Neural cell (in vitro differentiated cells): ENCODE data around the gene ERI2. TPM values are rescaled to one million over a fixed set of nuclear protein-coding genes. Genes with fewer than 3 reads are reported as not detected.

Source experiments
- H2AFZ ChIP-seq: fragments of 200-600, 300-800 bp; sonication (generic), shearing (Covaris generic); 2 replicates; pipeline ENCODE4 v1.6.0; 2014; ENCODE audit warnings: low read depth, mild to moderate bottlenecking, antibody characterized with exemption, low read length, moderate library complexity
- H3F3A ChIP-seq: fragments of 200-600 bp; shearing (Covaris generic); 2 replicates; pipeline ENCODE4 v1.6.1; 2016; ENCODE audit warnings: mild to moderate bottlenecking, moderate library complexity, mixed read lengths, antibody characterized with exemption, low read length; ENCODE audit not compliant: insufficient read depth, poor library complexity, severe bottlenecking
- H3K27ac ChIP-seq: fragments of 200-600, 300-800 bp; sonication (generic), shearing (Covaris generic); 2 replicates; pipeline ENCODE4 v1.5.1; 2014; ENCODE audit warnings: mild to moderate bottlenecking, low read length, moderate library complexity
- H3K27me3 ChIP-seq: fragments of 300-800, 200-600 bp; sonication (generic), shearing (Covaris generic); 2 replicates; pipeline ENCODE4 v1.6.0; 2014; ENCODE audit warnings: mild to moderate bottlenecking, low read depth, low read length, moderate library complexity; ENCODE audit not compliant: insufficient read depth
- H3K36me3 ChIP-seq: fragments of 300-800, 200-600 bp; sonication (generic), shearing (Covaris generic); 2 replicates; pipeline ENCODE4 v1.5.1; 2014; ENCODE audit warnings: mild to moderate bottlenecking, antibody characterized with exemption, low read length, moderate library complexity; ENCODE audit not compliant: insufficient read depth
- H3K4me2 ChIP-seq: fragments of 300-800, 200-600 bp; sonication (generic), shearing (Covaris generic); 2 replicates; pipeline ENCODE4 v1.6.0; 2014; ENCODE audit warnings: mild to moderate bottlenecking, low read length
- H3K4me3 ChIP-seq: fragments of 300-800, 200-600 bp; sonication (generic), shearing (Covaris generic); 2 replicates; pipeline ENCODE4 v1.5.1; 2014; ENCODE audit warnings: mild to moderate bottlenecking, low read length, moderate library complexity
- H3K79me2 ChIP-seq: fragments of 200-600 bp; shearing (Covaris generic); replicated peaks from 2 replicates; pipeline ENCODE4 v1.6.0; 2014; ENCODE audit warnings: mild to moderate bottlenecking, low read length, moderate library complexity; ENCODE audit not compliant: insufficient read depth
- H3K9ac ChIP-seq: fragments of 300-800, 200-600 bp; sonication (generic), shearing (Covaris generic); 2 replicates; pipeline ENCODE4 v1.6.1; 2016; ENCODE audit warnings: mild to moderate bottlenecking, low read length, mixed read lengths
- H3K9me2 ChIP-seq: fragments of 200-600 bp; shearing (Covaris generic); 2 replicates; pipeline ENCODE4 v1.6.1; 2016; ENCODE audit warnings: mild to moderate bottlenecking, low read length, mixed read lengths; ENCODE audit not compliant: insufficient read depth
- H3K9me3 ChIP-seq: fragments of 200-600, 300-800 bp; sonication (generic), shearing (Covaris generic); 2 replicates; pipeline ENCODE4 v1.6.1; 2016; ENCODE audit warnings: mild to moderate bottlenecking, mixed run types, low read length, moderate library complexity, mixed read lengths
- H4K20me1 ChIP-seq: fragments of 200-600 bp; shearing (Covaris generic); 2 replicates; pipeline ENCODE4 v1.6.1; 2016; ENCODE audit warnings: mild to moderate bottlenecking, mixed run types; ENCODE audit not compliant: insufficient read depth
- EP300 ChIP-seq: fragments of 450-650 bp; conservative IDR thresholded peaks from 2 replicates; pipeline ENCODE4 v1.6.1; 2014; ENCODE audit warnings: antibody characterized with exemption, mild to moderate bottlenecking, moderate library complexity; ENCODE audit not compliant: poor library complexity, severe bottlenecking
- EZH2 ChIP-seq: fragments of 200-600, 300-800 bp; shearing (Covaris generic), sonication (generic); IDR thresholded peaks from 2 replicates; pipeline ENCODE4 v1.6.1; 2014; ENCODE audit warnings: antibody characterized with exemption, low read length, borderline replicate concordance, mild to moderate bottlenecking; ENCODE audit not compliant: insufficient read depth, poor library complexity, severe bottlenecking
- MXI1 ChIP-seq: fragments of 450-650 bp; conservative IDR thresholded peaks from 2 replicates; pipeline ENCODE4 v1.6.1; 2014; ENCODE audit warnings: antibody characterized with exemption, mild to moderate bottlenecking; ENCODE audit not compliant: poor library complexity, severe bottlenecking
- POLR2AphosphoS5 ChIP-seq: IDR thresholded peaks from 2 replicates; pipeline ENCODE4 v1.6.1; 2012
- RAD21 ChIP-seq: fragments of 450-650 bp; conservative IDR thresholded peaks from 2 replicates; pipeline ENCODE4 v1.6.1; 2014; ENCODE audit warnings: antibody characterized with exemption, mild to moderate bottlenecking, moderate library complexity
- SMC3 ChIP-seq: fragments of 450-650 bp; conservative IDR thresholded peaks from 2 replicates; pipeline ENCODE4 v1.6.1; 2014; ENCODE audit warnings: antibody characterized with exemption, mild to moderate bottlenecking, moderate library complexity; ENCODE audit not compliant: poor library complexity
- TAF1 ChIP-seq: IDR thresholded peaks from 2 replicates; pipeline ENCODE4 v1.6.1; 2012; ENCODE audit warnings: low read depth
- polyA plus RNA-seq: library from polyadenylated mRNA; depleted of rRNA; stranded (reverse); fragments of >200 nt; gene quantifications from 2 replicates; pipeline ENCODE4 v1.2.3, GENCODE V29; 2014
- TF ChIP-seq, protein P1 (sequence below): fragments of 450-650 bp; IDR thresholded peaks from 2 replicates; pipeline ENCODE4 v1.5.1; 2014; ENCODE audit warnings: antibody characterized with exemption, mild to moderate bottlenecking, moderate library complexity; ENCODE audit not compliant: poor library complexity, severe bottlenecking
- TF ChIP-seq, protein P2 (sequence below): IDR thresholded peaks from 2 replicates; pipeline ENCODE4 v1.6.1; 2012; ENCODE audit warnings: borderline replicate concordance

Gene ERI2
- polyA plus RNA-seq, 1 donor from 2014 or later: 46.9 TPM

DNA sequence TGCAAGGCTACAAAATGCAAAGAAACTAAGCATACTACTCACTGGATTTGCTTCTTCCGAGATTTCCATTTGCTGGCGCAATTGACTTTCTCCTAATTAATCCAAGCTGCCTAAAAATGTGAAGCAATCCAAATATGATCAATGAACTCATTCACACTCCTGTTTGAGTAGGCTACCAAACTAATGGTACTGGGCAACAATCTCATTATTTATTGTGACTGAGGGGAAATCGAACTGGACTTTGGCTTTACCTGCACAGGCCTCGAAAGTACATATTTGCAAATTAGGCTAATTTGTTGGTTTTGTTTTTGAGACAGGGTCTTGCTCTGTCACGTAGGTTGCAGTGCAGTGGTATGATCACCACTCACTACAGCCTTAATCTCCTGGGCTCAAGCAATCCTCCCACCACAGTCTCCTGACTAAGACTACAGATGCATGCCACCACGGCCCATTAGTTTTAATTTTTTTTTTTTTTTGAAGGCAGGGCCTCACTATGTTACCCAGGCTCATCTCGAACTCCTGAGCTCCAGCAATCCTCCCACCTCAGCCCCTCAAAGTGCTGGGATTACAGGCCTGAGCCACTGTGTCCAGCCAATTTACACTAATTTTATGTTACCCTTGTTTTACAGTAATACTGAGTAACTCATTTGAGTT, 2.6 kb downstream of the ERI2 start:
- Histone ChIP-seq H3K27me3 (no peaks in the 10 kb centered on the region), H3K27ac (no peak overlapping the region), H3K4me2 (no peak overlapping the region)

GRCh38 chr16:20803192-20803560, 3.1 kb downstream of the ERI2 start:
- no peaks in the 10 kb centered on the region for H4K20me1 ChIP-seq
- H3K9me2 ChIP-seq: no peaks in the 10 kb centered on the region
- H3K4me3 ChIP-seq: no peak overlapping the region
- no peaks in the 10 kb centered on the region for H3K79me2 ChIP-seq
- no peak overlapping the region for H3K27ac ChIP-seq
- H3K9me3 ChIP-seq: no peaks in the 10 kb centered on the region
- no peaks in the 10 kb centered on the region for H3F3A ChIP-seq
- H3K9ac ChIP-seq: no peak overlapping the region
- TF ChIP-seq EZH2 (no peak), SMC3 (no peak), POLR2AphosphoS5 (no peak), TAF1 (no peak)
- TF ChIP-seq, protein P1, sequence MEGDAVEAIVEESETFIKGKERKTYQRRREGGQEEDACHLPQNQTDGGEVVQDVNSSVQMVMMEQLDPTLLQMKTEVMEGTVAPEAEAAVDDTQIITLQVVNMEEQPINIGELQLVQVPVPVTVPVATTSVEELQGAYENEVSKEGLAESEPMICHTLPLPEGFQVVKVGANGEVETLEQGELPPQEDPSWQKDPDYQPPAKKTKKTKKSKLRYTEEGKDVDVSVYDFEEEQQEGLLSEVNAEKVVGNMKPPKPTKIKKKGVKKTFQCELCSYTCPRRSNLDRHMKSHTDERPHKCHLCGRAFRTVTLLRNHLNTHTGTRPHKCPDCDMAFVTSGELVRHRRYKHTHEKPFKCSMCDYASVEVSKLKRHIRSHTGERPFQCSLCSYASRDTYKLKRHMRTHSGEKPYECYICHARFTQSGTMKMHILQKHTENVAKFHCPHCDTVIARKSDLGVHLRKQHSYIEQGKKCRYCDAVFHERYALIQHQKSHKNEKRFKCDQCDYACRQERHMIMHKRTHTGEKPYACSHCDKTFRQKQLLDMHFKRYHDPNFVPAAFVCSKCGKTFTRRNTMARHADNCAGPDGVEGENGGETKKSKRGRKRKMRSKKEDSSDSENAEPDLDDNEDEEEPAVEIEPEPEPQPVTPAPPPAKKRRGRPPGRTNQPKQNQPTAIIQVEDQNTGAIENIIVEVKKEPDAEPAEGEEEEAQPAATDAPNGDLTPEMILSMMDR: no peak
- TF ChIP-seq, protein P2, sequence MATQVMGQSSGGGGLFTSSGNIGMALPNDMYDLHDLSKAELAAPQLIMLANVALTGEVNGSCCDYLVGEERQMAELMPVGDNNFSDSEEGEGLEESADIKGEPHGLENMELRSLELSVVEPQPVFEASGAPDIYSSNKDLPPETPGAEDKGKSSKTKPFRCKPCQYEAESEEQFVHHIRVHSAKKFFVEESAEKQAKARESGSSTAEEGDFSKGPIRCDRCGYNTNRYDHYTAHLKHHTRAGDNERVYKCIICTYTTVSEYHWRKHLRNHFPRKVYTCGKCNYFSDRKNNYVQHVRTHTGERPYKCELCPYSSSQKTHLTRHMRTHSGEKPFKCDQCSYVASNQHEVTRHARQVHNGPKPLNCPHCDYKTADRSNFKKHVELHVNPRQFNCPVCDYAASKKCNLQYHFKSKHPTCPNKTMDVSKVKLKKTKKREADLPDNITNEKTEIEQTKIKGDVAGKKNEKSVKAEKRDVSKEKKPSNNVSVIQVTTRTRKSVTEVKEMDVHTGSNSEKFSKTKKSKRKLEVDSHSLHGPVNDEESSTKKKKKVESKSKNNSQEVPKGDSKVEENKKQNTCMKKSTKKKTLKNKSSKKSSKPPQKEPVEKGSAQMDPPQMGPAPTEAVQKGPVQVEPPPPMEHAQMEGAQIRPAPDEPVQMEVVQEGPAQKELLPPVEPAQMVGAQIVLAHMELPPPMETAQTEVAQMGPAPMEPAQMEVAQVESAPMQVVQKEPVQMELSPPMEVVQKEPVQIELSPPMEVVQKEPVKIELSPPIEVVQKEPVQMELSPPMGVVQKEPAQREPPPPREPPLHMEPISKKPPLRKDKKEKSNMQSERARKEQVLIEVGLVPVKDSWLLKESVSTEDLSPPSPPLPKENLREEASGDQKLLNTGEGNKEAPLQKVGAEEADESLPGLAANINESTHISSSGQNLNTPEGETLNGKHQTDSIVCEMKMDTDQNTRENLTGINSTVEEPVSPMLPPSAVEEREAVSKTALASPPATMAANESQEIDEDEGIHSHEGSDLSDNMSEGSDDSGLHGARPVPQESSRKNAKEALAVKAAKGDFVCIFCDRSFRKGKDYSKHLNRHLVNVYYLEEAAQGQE: no peak
- H3K36me3 ChIP-seq: no peaks in the 10 kb centered on the region
- H2AFZ ChIP-seq: no peak overlapping the region
- no peaks in the 10 kb centered on the region for H3K27me3 ChIP-seq
- H3K4me2 ChIP-seq: no peak overlapping the region

More for the DNA sequence above, 2.6 kb downstream of the ERI2 start:
- H3K36me3 ChIP-seq: no peaks in the 10 kb centered on the region
- H3F3A ChIP-seq: no peaks in the 10 kb centered on the region
- H3K9me3 ChIP-seq: no peaks in the 10 kb centered on the region
- TF ChIP-seq POLR2AphosphoS5 (no peak), EP300 (no peak), SMC3 (no peak), EZH2 (no peak), RAD21 (no peak), MXI1 (no peak), TAF1 (no peak)
- TF ChIP-seq, protein P1: no peak
- TF ChIP-seq, protein P2: no peak
- no peak overlapping the region for H2AFZ ChIP-seq
- H4K20me1 ChIP-seq: no peaks in the 10 kb centered on the region
- no peaks in the 10 kb centered on the region for H3K9me2 ChIP-seq
- no peak overlapping the region for H3K4me3 ChIP-seq
- no peaks in the 10 kb centered on the region for H3K79me2 ChIP-seq
- H3K9ac ChIP-seq: no peak overlapping the region
